HG03432 (cell line): ENCODE data around the gene ITPR2.

Experiments
- ATAC-seq: cut with Tn5 transposase; IDR thresholded peaks from one replicate; pipeline ENCODE4 v1.9.1; 2021; ENCODE audit warnings: mild to moderate bottlenecking, moderate library complexity; ENCODE audit not compliant: unreplicated experiment

Gene ITPR2

GRCh38 chr12:26711072-26711471 lies 121.9 kb downstream of the ITPR2 start:
- no peak for ATAC-seq

DNA sequence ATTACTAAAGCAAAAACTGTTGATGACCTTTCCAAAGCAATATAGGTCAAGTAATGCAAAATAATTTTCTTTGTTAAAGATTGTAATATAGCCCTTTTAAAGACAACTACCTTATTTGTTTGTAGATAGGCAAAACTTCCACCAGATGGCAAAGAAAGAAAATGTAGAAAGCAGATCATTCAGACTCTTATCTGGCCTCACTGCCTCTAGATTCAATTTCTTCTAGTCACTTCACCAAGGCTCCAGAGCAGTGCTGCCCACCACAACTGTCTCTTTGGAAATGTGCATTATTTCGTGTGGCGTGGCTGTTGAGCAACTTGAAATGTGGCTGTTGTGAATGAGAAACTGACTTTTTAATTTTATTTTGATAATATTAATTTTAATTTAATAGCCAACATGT lies 127.1 kb downstream of the ITPR2 start:
- ATAC-seq, result no peak

GRCh38 chr12:26704684-26705460 lies 128.1 kb downstream of the ITPR2 start:
- ATAC-seq, result no peak

DNA sequence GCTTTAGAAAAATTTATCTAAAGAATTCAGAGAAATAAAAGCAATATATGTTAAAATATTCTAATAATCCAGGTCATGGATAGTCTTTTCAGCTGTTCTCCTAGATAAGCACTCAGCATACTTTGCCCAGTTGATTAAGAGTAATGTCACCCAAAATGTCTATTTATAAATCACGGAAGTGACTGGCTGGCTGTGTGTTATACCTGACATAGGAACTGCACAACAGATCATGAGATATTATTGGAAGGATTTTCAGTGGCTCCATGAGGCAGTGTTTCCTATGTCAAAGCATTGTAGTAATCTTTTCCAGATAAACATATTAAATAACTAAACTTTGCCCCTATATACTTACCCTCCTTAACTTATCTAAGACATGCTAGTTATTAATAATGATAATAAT lies 128.8 kb downstream of the ITPR2 start:
- ATAC-seq, result no peak

DNA sequence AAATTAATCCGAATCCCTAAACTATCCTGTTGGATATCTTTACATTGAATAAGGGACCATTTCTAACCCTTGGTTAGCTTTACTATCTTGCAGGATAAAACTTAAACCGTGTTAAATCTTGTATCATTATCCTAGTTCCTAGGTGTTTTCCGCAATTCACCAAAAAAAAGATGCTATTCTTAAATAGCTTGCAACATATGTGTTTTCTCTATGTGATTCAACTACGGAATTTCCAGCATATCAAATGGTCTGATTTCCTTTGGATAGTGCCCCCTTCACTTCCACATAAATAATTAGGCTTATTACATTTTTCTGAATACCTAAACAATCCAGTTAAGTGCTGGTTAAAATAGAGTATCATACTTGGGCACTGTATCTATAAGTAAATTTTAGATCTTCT lies 130.3 kb downstream of the ITPR2 start:
- ATAC-seq, result no peak

DNA sequence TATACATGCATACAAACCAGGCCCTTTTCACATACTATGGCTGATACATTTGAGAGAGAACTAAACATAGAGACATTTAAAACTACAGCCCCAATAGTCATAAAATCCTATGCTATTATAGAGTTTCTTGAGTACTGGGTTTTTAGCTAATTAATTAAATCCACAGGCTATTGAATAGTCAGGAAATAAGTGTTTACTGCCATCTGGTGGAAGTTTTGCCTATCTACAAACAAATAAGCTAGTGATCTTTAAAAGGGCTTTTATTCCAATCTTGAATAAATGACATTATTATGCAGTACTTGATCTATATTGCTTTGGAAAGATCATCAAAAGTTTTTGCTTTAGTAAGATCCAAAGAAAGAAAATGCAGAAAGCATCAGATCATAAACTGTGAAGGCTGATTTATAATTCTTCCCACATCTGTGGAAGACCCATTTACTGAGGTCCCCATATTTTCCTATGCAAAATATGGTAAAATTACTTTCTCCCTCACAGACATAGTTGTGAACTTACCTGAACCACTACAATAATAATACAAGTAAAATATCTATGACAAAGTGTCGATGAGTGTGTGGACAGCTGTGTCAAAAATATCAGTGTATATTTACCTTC lies 131.3 kb downstream of the ITPR2 start:
- ATAC-seq, result no peak

- ATAC-seq, result no peak
Measured at GRCh38 chr12:26700430-26700829, 132.6 kb downstream of the ITPR2 start.

DNA sequence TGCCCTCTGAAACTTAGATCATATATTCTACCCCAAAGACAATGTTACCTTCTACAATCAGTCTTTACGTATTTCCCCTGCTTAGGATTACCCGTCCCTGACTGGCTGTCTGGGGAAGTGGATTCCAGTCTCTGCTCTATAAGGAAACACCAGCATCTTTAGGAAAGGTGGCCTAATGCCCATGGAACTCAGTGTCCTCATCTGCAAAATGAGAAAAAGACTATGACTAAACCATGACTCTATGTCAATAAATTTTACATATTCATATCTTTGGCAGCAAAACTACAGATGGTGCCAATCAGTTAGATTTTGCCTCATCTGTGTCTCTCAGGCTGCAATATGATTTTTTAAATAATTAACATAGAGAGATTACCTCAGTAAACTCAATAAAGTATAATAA lies 133.8 kb downstream of the ITPR2 start:
- ATAC-seq, result no peak

- no peak for ATAC-seq
Measured at GRCh38 chr12:26698186-26698585, 134.8 kb downstream of the ITPR2 start.

DNA sequence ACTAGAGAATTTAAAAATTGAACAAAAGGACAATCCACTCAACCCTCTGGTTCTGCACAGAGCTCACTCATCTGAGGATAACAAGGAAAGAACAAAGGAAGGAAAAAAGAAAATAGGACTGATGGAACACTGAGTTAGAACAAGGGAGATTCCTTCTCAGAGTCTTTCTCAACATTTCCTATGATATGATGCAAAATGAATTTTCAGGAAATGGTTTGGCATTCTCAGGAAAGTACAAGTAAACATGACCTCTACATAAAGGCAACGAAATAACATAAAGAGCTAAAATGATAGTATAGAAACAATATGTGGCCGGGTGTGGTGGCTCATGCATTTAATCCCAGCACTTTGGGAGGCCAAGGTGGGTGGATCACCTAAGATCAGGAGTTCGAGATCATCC lies 135.8 kb downstream of the ITPR2 start:
- ATAC-seq, result no peak

- ATAC-seq, result no peak
Measured at GRCh38 chr12:26696613-26697092, 136.3 kb downstream of the ITPR2 start.

GRCh38 chr12:26696048-26696612 lies 136.9 kb downstream of the ITPR2 start:
- no peak for ATAC-seq

GRCh38 chr12:26694402-26694801 lies 138.6 kb downstream of the ITPR2 start:
- ATAC-seq, result no peak

GRCh38 chr12:26692407-26692806 lies 140.6 kb downstream of the ITPR2 start:
- no peak for ATAC-seq

GRCh38 chr12:26691234-26691970 lies 141.6 kb downstream of the ITPR2 start:
- no peak for ATAC-seq

- no peak for ATAC-seq
Measured at GRCh38 chr12:26690601-26691000, 142.4 kb downstream of the ITPR2 start.

DNA sequence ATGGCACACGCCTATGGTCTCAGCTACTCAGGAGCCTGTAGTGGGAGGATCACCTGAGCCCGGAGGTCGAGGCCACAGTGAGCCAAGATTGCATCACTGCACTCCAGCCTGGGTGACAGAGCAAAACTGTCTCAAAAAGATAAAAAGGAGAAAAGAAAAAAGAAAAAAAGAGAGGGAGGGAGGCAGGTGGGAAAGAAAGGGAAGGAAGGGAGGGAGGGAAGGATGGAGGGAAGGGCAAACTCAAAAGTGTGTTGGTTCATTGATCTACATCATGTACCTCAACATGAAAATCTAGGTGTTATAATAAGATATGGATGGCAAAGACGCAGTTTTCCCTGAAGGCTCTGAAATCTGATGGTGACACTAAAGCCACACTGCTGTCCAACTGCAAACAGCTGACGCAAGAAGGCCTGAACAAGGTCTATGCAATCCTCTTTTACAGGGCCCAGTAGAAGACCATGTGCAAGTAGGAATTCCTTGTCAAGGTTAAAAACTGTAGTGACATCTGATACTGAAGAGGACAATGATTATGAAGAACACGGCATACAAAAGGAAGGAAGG lies 143.6 kb downstream of the ITPR2 start:
- no peak for ATAC-seq

DNA sequence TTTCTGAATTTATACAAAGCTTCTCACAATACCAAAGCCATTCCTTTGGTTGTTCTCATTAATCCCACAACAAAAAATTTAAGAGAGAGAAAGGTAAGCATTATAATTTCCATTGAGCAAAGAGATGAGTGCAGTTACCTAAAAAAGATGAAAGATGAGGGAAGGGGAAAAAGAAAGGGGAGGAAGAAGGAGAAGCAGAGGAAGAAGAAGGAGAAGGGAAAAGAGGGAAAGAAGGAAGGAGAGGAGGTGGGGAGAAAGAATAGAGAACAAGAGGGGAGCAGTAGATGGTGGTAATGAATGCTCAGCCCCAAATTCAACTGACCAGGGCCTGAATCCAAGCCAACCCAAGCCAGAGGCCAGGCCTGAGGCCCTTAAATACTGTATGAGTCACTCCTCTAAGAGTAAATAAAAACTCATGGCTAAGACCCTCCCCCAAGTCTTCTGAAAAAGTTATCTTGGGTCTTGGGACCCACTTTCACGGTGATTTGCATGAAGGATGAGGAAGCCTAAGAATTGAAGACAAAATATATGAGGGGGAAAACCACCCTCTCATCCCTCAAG lies 144.6 kb downstream of the ITPR2 start:
- ATAC-seq, result no peak

DNA sequence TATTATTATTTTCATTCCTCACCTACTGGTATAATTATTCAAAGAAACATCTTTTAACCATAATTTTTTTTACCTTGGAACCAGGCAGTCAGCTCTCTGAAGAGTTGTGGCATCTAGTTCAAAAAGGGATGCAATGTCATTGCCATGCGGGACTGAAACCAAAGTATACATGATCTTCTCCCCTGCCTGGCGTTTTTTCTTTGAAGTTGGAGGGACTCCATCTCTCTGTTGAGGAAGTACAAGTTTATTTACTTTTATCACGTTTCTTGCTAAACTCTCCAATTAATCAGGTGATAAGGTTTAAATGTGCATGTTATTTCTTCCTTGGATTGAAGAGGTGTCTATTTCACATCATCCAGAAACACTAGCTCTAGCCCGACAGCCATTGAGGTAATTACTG lies 146.6 kb downstream of the ITPR2 start:
- no peak for ATAC-seq

GRCh38 chr12:26684101-26684500 lies 148.9 kb downstream of the ITPR2 start:
- ATAC-seq, result no peak

DNA sequence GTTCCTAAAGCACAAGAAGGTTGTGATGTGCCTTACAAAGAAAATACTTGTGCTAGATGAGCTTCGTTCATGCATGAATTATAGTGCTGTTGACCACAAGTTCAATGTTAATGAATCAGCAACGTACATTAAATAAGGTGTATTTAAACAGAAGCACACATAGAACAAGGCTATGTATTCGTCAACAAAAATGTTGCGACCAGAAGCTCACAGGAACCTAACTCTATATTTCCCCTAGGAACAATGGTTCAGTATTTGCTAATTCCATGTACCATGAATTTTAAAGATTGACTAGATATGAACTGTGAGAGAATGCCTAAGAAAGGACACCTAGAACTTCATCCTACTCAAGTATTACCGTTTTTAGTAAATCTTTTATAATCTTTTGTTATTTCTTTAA lies 149.6 kb downstream of the ITPR2 start:
- ATAC-seq, result no peak
